GM12875 (cell line): Measurements from ENCODE around the gene IFNAR1.

Experiments
- H3K4me3 ChIP-seq: one replicate; pipeline ENCODE4 v1.5.1; 2011; ENCODE audit warnings: low read depth, low read length, control low read depth
- TF ChIP-seq, protein P1 (sequence below): IDR thresholded peaks from 2 replicates; pipeline ENCODE4 v1.5.1; 2011; ENCODE audit warnings: low read depth, mild to moderate bottlenecking, control low read depth, inconsistent platforms, low read length, moderate library complexity, borderline replicate concordance; ENCODE audit not compliant: insufficient read depth

IFNAR1 gene

DNA sequence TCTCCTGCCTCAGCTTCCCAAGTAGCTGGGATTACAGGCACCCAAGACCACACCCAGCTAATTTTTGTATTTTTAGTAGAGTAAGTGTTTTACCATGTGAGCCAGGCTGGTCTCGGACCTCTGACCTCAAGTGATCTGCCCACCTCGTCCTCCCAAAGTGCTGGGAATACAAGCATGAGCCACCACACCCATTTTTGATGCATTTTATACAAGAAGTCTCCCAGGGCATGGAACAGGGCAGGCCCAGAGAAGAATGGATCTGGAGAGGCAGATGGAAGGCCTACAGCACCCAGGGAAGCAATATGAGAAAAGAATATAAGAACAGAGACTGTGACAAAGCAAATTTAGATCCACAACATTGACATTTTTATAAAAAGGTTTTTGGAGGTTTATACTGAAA is 18.8 kb upstream of the IFNAR1 start:
- TF ChIP-seq, protein P1, sequence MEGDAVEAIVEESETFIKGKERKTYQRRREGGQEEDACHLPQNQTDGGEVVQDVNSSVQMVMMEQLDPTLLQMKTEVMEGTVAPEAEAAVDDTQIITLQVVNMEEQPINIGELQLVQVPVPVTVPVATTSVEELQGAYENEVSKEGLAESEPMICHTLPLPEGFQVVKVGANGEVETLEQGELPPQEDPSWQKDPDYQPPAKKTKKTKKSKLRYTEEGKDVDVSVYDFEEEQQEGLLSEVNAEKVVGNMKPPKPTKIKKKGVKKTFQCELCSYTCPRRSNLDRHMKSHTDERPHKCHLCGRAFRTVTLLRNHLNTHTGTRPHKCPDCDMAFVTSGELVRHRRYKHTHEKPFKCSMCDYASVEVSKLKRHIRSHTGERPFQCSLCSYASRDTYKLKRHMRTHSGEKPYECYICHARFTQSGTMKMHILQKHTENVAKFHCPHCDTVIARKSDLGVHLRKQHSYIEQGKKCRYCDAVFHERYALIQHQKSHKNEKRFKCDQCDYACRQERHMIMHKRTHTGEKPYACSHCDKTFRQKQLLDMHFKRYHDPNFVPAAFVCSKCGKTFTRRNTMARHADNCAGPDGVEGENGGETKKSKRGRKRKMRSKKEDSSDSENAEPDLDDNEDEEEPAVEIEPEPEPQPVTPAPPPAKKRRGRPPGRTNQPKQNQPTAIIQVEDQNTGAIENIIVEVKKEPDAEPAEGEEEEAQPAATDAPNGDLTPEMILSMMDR: no peak
- H3K4me3 ChIP-seq: no peak overlapping the region

DNA sequence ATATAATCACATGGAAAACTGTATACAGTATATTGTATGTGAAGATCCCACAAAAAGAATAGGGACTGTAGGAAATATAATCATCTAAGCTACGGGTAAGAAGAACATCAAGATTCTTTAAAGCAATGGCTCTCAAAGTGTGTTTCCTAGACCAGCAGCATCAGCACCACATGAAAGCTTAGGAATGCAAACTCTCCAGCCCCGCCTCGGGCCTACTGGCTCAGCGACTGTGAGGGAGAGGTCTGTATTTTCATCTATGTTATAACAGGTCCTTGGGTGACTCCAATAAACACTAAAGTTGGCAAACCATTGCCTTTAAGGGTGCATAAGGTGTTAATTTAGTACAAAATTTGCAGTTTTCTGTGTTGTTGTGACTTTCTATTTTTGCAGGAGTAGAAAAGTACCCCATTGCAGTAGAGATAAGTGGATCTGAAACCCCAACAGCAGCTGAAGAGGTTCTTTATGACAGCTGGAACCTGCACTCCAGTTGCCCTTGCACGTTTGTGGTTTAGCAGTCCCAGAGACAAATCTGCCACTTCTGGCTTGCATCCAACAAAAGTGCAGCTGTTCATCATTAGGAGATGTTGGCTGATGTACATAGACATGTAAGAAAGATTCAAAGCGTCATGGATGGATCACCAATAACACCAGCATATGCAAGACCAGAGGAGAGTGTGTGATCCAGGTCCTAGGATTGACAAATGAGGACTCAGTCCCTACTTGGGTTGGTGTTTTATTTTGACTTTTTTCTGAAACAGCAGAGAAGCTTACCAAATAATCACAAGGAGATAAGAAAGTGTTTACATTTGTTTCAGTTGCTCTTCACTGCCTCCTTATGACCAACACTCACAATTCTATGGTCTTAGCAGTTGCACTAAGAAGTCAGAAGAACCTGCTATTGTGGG is 15.9 kb upstream of the IFNAR1 start:
- TF ChIP-seq, protein P1: no peak

DNA sequence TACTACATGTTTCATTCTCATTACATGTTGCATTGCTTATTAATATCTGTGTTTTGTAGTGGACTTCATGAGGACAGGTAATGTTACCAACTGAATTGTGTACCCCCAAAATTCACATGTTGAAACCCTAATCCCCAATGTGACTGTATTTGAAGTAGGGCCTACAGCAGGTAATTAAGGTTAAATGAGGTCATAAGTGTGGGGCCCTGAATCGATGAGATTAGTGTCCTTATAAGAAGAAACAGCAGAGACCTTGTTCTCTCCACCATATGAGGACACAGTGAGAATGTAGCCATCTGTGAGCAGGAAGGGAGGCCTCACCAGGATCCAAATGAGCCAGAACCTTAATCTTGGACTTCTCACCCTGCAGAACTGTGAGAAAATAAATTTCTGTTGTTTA is 15.0 kb upstream of the IFNAR1 start:
- no peak overlapping the region for H3K4me3 ChIP-seq
- TF ChIP-seq, protein P1: no peak

More for the DNA sequence above, 15.9 kb upstream of the IFNAR1 start:
- H3K4me3 ChIP-seq: no peak overlapping the region

DNA sequence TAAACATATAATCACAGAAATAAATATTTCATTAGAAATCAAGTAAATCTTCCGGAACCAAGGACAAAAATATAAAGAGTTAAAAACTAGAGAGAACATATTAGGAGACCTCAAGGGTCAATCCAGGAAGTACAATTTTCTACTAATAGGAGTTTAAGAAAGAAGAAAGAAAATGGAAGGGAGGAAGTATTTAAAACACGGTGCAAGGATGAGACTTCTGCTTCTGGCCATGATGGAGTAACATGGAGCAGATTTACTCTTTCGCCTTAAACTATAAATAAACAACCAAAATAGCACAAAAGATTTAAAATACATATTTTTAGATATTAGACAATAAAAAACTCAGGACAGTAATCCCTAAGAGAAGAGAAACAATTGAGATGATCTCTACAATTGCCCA is 12.6 kb upstream of the IFNAR1 start:
- no peak overlapping the region for H3K4me3 ChIP-seq
- TF ChIP-seq, protein P1: no peak

DNA sequence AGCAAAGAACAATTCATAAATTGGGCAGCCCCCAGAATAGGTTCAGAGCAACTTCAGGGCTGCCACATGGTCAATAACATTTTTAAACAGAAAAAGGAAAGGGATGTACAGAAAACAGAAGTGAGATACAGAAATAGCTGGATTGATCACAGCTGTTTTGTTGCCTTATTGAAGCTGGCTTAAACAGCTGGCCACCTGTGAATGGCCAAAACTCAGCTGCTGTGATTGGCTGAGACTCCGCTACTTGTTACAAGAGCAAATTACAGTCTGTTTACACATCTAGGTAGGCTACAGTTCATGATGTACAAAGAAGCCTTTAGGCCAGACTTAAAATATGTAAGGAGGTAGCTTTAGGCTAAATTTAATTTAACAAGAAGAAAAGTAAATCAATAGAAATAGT is 11.6 kb upstream of the IFNAR1 start:
- TF ChIP-seq, protein P1: no peak
- no peak overlapping the region for H3K4me3 ChIP-seq

DNA sequence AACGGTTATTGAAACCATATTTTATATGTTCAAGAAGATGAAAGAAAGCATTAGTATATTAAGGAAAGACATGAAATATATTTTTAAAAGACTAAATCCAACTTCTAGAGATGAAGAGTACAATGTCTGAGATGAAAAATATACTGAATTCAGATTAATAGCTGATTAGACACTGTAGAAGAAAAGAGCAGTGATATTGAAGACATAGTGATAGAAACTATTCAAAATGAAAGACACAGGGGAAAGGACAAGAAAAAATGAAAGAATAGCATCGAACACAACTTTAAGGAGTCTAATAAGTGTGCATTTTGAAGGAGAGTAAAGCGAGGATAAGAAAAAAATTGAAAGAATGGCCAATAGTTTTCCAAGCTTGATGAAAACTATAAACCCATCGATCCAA is 11.2 kb upstream of the IFNAR1 start:
- TF ChIP-seq, protein P1: no peak
- no peak overlapping the region for H3K4me3 ChIP-seq

DNA sequence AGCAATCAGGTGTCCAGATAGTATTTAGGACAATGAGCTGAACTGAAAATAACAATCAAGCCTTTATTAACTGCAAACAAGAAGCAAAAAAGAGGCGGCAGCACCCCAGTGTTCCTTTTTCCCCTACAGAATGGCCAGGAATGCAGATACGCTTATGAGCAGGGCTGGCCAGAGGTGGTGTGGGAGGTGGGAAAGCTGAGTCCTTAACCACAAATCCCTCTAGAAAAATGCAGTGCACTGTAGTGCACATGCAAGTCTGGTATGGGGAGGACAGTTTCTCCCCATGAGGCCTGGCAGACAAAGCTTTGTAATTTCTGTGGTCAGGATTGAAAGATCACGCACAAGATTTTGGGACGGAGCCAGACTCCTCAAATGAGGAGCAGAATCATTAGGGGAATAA is 10.7 kb upstream of the IFNAR1 start:
- TF ChIP-seq, protein P1: no peak

More for the DNA sequence above, 10.7 kb upstream of the IFNAR1 start:
- H3K4me3 ChIP-seq: no peak overlapping the region
